H9 (cell line): ENCODE data around the gene M6PR. TPM values are rescaled to one million over a fixed set of nuclear protein-coding genes. Genes with fewer than 3 reads are reported as not detected.
A peak's percentile ranks its signal among the peaks of the same experiment; 100 is the strongest.

ENCODE experiments used
- DNase-seq: peaks from one replicate; pipeline ENCODE4 v3.0.0-alpha.2; 2017
- H2AFZ ChIP-seq: one replicate; pipeline ENCODE4 v1.6.1; 2013; ENCODE audit warnings: mild to moderate bottlenecking, low read length, control low read depth, moderate library complexity
- H2AK5ac ChIP-seq: 2 replicates; pipeline ENCODE4 v1.6.1; 2013; ENCODE audit warnings: low read length, control low read depth, mixed read lengths; ENCODE audit not compliant: insufficient read length
- H2BK120ac ChIP-seq: one replicate; pipeline ENCODE4 v1.6.1; 2013; ENCODE audit warnings: low read depth, mild to moderate bottlenecking, low read length, control low read depth, inconsistent platforms; ENCODE audit not compliant: poor library complexity, severe bottlenecking
- H2BK12ac ChIP-seq: 2 replicates; pipeline ENCODE4 v1.6.1; 2013; ENCODE audit warnings: low read length, control low read depth, mixed read lengths, low read depth; ENCODE audit not compliant: insufficient read length
- H2BK15ac ChIP-seq: 2 replicates; pipeline ENCODE4 v1.6.1; 2013; ENCODE audit warnings: low read depth, low read length, control low read depth
- H2BK20ac ChIP-seq: one replicate; pipeline ENCODE4 v1.6.1; 2013; ENCODE audit warnings: low read depth, mild to moderate bottlenecking, low read length, control low read depth, inconsistent platforms; ENCODE audit not compliant: poor library complexity, severe bottlenecking
- H2BK5ac ChIP-seq: 2 replicates; pipeline ENCODE4 v1.6.1; 2013; ENCODE audit warnings: low read length, control low read depth, mixed read lengths; ENCODE audit not compliant: insufficient read length
- H3K14ac ChIP-seq: 2 replicates; pipeline ENCODE4 v1.6.1; 2013; ENCODE audit warnings: low read length, control low read depth; ENCODE audit not compliant: insufficient read depth
- H3K18ac ChIP-seq: 2 replicates; pipeline ENCODE4 v1.6.1; 2013; ENCODE audit warnings: low read depth, mild to moderate bottlenecking, mixed read lengths, low read length, control low read depth; ENCODE audit not compliant: insufficient read length
- H3K23ac ChIP-seq: 2 replicates; pipeline ENCODE4 v1.6.1; 2013; ENCODE audit warnings: low read length, control low read depth, mixed read lengths, low read depth; ENCODE audit not compliant: insufficient read length
- H3K23me2 ChIP-seq: 2 replicates; pipeline ENCODE4 v1.6.1; 2013; ENCODE audit warnings: low read depth, mild to moderate bottlenecking, mixed read lengths, low read length, control low read depth; ENCODE audit not compliant: insufficient read length, poor library complexity, severe bottlenecking
- H3K27ac ChIP-seq: 2 replicates; pipeline ENCODE4 v1.5.1; 2013; ENCODE audit warnings: low read length, control low read depth, mixed read lengths, low read depth; ENCODE audit not compliant: insufficient read length
- H3K27me3 ChIP-seq: 2 replicates; pipeline ENCODE4 v1.6.1; 2013; ENCODE audit warnings: low read length, control low read depth, inconsistent platforms; ENCODE audit not compliant: insufficient read depth
- H3K4ac ChIP-seq: 2 replicates; pipeline ENCODE4 v1.6.1; 2013; ENCODE audit warnings: low read depth, mild to moderate bottlenecking, control low read depth, inconsistent platforms, low read length, moderate library complexity
- H3K4me1 ChIP-seq: 2 replicates; pipeline ENCODE4 v1.6.1; 2013; ENCODE audit warnings: low read length, control low read depth, inconsistent platforms; ENCODE audit not compliant: insufficient read depth
- H3K4me2 ChIP-seq: 2 replicates; pipeline ENCODE4 v1.6.1; 2013; ENCODE audit warnings: low read length, control low read depth, mixed read lengths; ENCODE audit not compliant: insufficient read length, insufficient read depth
- H3K56ac ChIP-seq: 2 replicates; pipeline ENCODE4 v1.6.1; 2013; ENCODE audit warnings: low read depth, mild to moderate bottlenecking, mixed read lengths, low read length, control low read depth; ENCODE audit not compliant: insufficient read length
- H3K79me1 ChIP-seq: 2 replicates; pipeline ENCODE4 v1.6.1; 2013; ENCODE audit warnings: low read depth, mild to moderate bottlenecking, moderate library complexity, low read length, control low read depth, inconsistent platforms; ENCODE audit not compliant: insufficient read depth, poor library complexity, severe bottlenecking
- H3K79me2 ChIP-seq: 2 replicates; pipeline ENCODE4 v1.6.1; 2013; ENCODE audit warnings: low read length, control low read depth, inconsistent platforms; ENCODE audit not compliant: insufficient read depth
- H3K9ac ChIP-seq: 2 replicates; pipeline ENCODE4 v1.6.1; 2013; ENCODE audit warnings: low read length, control low read depth, mixed read lengths; ENCODE audit not compliant: insufficient read length; ENCODE audit errors: extremely low read depth
- H3K9me3 ChIP-seq: one replicate; pipeline ENCODE4 v1.6.1; 2013; ENCODE audit warnings: low read depth, low read length, inconsistent platforms; ENCODE audit not compliant: control insufficient read depth
- H3T11ph ChIP-seq: one replicate; pipeline ENCODE4 v1.6.1; 2013; ENCODE audit warnings: mild to moderate bottlenecking, low read length, control low read depth, inconsistent platforms
- H4K20me1 ChIP-seq: one replicate; pipeline ENCODE4 v1.6.1; 2013; ENCODE audit not compliant: control insufficient read depth, insufficient read length, insufficient read depth
- H4K5ac ChIP-seq: 2 replicates; pipeline ENCODE4 v1.6.1; 2013; ENCODE audit warnings: low read depth, mild to moderate bottlenecking, mixed read lengths, low read length, control low read depth; ENCODE audit not compliant: insufficient read length
- H4K8ac ChIP-seq: replicated peaks from 2 replicates; pipeline ENCODE4 v1.6.1; 2013; ENCODE audit warnings: low read length, control low read depth, mixed read lengths, low read depth; ENCODE audit not compliant: insufficient read length
- H4K91ac ChIP-seq: 2 replicates; pipeline ENCODE4 v1.6.1; 2013; ENCODE audit warnings: low read depth, mild to moderate bottlenecking, moderate library complexity, mixed read lengths, low read length, control low read depth; ENCODE audit not compliant: insufficient read length
- H3K27ac Mint-ChIP-seq, 3 experiments: 2 replicates in 2 of 3; 3 replicates in 1 of 3; pipeline ENCODE4 v1.8.0; 2020 to 2021; ENCODE audit warnings: mixed read lengths in 3 of 3, mild to moderate bottlenecking in 1 of 3, moderate library complexity in 1 of 3
- H3K27me3 Mint-ChIP-seq: 2 replicates; pipeline ENCODE4 v1.8.0; 2021; ENCODE audit warnings: low read depth, mild to moderate bottlenecking, moderate library complexity, mixed read lengths
- H3K36me3 Mint-ChIP-seq, 3 experiments: 2 replicates in 2 of 3; 3 replicates in 1 of 3; pipeline ENCODE4 v1.8.0; 2020 to 2021; ENCODE audit warnings: low read depth in 3 of 3, mixed read lengths in 3 of 3; ENCODE audit not compliant: insufficient read depth in 1 of 3
- H3K4me1 Mint-ChIP-seq, 2 experiments: 2 replicates each; pipeline ENCODE4 v1.8.0; 2020; ENCODE audit warnings: mixed read lengths in 2 of 2
- H3K4me3 Mint-ChIP-seq, 2 experiments: 2 replicates in 1 of 2; 3 replicates in 1 of 2; pipeline ENCODE4 v1.8.0; 2020 to 2021; ENCODE audit warnings: mild to moderate bottlenecking in 2 of 2, mixed read lengths in 2 of 2, moderate library complexity in 1 of 2
- H3K9me3 Mint-ChIP-seq, 2 experiments: 2 replicates in 1 of 2; 3 replicates in 1 of 2; pipeline ENCODE4 v1.8.0; 2020; ENCODE audit warnings: mild to moderate bottlenecking in 2 of 2, mixed read lengths in 2 of 2, moderate library complexity in 1 of 2
- CTCF ChIP-seq: fragments of 200-600 bp; sonication (generic); conservative IDR thresholded peaks from 3 replicates; pipeline ENCODE4 v1.8.0; 2021; ENCODE audit warnings: antibody characterized with exemption, mild to moderate bottlenecking
- total RNA-seq: library from RNA; stranded (reverse); gene quantifications from 2 replicates; pipeline ENCODE4 v1.2.1, GENCODE V29; 2021

Gene M6PR
- total RNA-seq, 1 experiment from 2014 or later: 163 TPM

DNA sequence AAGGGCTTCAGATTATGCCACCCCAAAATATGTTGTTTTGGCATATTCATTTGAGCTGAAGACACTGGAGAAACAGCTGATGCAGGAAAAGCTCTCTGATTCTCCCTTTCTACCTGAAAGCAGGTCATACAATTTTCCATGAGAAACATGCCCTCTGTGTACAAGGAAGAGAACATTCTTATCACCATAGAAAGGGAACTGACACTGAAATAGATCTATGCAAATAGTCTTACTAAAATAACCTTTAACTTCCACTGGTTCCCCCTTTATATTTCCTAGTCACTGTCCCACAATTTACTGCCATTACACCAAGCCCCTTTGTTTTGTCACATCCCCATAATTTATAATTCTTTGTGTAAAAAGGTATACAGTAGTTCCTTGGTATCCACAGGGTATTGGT is 44.8 kb downstream of the M6PR start:
- H3K4ac ChIP-seq: no peak overlapping the region
- peak overlapping the region; percentile 33 for H2BK12ac ChIP-seq
- H4K20me1 ChIP-seq: no peaks in the 10 kb centered on the region
- no peak overlapping the region for H2AFZ ChIP-seq
- peak overlapping the region; percentile 15 for H2BK120ac ChIP-seq
- Mint-ChIP-seq H3K27ac (peak overlapping the region in 1 of 3 experiments; percentile 69; a peak in 3 of 7 replicates), H3K27me3 (no peaks in the 10 kb centered on the region), H3K9me3 (peaks cover 19 to 28% of the 10 kb centered on the region in 2 experiments; a peak in 4 of 5 replicates), H3K36me3 (peaks cover 13 to 34% (median 28%) of the 10 kb centered on the region in 3 experiments), H3K4me1 (peaks cover 32 to 37% of the 10 kb centered on the region in 2 experiments), H3K4me3 (no peak overlapping the region)
- H3K56ac ChIP-seq: no peak overlapping the region
- H3K23me2 ChIP-seq: no peaks in the 10 kb centered on the region
- H3K18ac ChIP-seq: no peak overlapping the region
- no peak overlapping the region for H2BK20ac ChIP-seq
- H3K27me3 ChIP-seq: no peaks in the 10 kb centered on the region
- H3K79me1 ChIP-seq: no peaks in the 10 kb centered on the region
- no peaks in the 10 kb centered on the region for H3K79me2 ChIP-seq
- DNase-seq: no peak
- H3K23ac ChIP-seq: no peak overlapping the region
- no peaks in the 10 kb centered on the region for H3K9me3 ChIP-seq
- no peak overlapping the region for H3K4me2 ChIP-seq
- no peak for TF ChIP-seq CTCF
- H4K91ac ChIP-seq: no peak overlapping the region
- no peak overlapping the region for H2BK5ac ChIP-seq
- no peak overlapping the region for H2BK15ac ChIP-seq
- H3K9ac ChIP-seq: no peak overlapping the region
- H3K14ac ChIP-seq: no peak overlapping the region
- H3K27ac ChIP-seq: peak overlapping the region; percentile 30
- H4K5ac ChIP-seq: no peak overlapping the region
- no peak overlapping the region for H2AK5ac ChIP-seq
- H3K4me1 ChIP-seq: peaks cover 2% of the 10 kb centered on the region; the same call in 1 of the 2 replicates
- H4K8ac ChIP-seq: no peak overlapping the region
- no peak overlapping the region for H3T11ph ChIP-seq
